ENCODE results near the gene FAM47C. TPM values are rescaled to one million over a fixed set of nuclear protein-coding genes. Genes with fewer than 3 reads are reported as not detected.

The FAM47C gene
- total RNA-seq, 1 experiment from 2014 or later, result not detected

DNA sequence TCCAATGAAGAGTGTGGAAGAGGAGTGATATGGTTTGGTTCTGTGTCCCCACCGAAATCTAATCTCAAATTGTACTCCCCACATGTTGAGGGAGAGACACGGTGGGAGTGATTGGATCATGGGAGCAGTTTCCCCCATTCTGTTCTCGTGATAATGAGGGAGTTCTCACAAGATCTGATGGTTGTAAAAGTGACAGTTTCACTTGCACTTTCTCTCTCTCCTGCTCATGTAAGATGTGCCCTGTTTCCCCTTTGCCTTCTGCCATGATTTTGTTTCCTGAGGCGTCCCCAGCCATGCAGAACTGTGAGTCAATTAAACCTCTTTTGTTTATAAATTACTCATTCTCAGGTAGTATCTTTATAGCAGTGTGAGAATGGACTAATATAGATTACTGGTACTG lies 39.6 kb downstream of the FAM47C start:
- H3K9ac ChIP-seq (ENCODE audit: low read length), result no peak overlapping the region
- no peaks in the 10 kb centered on the region for H3K79me2 ChIP-seq (ENCODE audit: insufficient read depth, low read length)
- H3K36me3 ChIP-seq (ENCODE audit: control insufficient read depth in 1 of 2, insufficient read depth in 2 of 2, low read length in 2 of 2), result no peaks in the 10 kb centered on the region
- no peak overlapping the region for H3K27ac ChIP-seq (ENCODE audit: low read depth, low read length)
- H3K9me3 ChIP-seq (ENCODE audit: control insufficient read depth in 1 of 2, insufficient read depth in 1 of 2, low read depth in 1 of 2, low read length in 2 of 2), result no peaks in the 10 kb centered on the region
- no peaks in the 10 kb centered on the region for H3K4me1 ChIP-seq (ENCODE audit: control insufficient read depth in 1 of 2, insufficient read depth in 2 of 2, low read length in 2 of 2)
- TF ChIP-seq SRF (IDR thresholded peaks at IDR 0.05; ENCODE audit: low read depth) (no peak), ELF1 (IDR thresholded peaks at IDR 0.05; ENCODE audit: borderline replicate concordance, low read depth) (no peak), CEBPB (IDR thresholded peaks at IDR 0.05; ENCODE audit: low read depth) (no peak), SP1 (IDR thresholded peaks at IDR 0.05; ENCODE audit: low read depth) (no peak), EZH2phosphoT487 (IDR thresholded peaks at IDR 0.05; ENCODE audit: borderline replicate concordance) (no peak), ZFX (IDR thresholded peaks at IDR 0.05) (no peak), YY1 (IDR thresholded peaks at IDR 0.05; ENCODE audit: extremely low read depth, insufficient replicate concordance, low read depth, low read length) (no peak), ATF3 (IDR thresholded peaks at IDR 0.05) (no peak), TCF7L2 (IDR thresholded peaks at IDR 0.05; ENCODE audit: borderline replicate concordance, extremely low read depth, insufficient read depth, insufficient read length) (no peak), EGR1 (IDR thresholded peaks at IDR 0.05; ENCODE audit: low read depth) (no peak), POLR2A (IDR thresholded peaks at IDR 0.05; ENCODE audit: borderline replicate concordance, extremely low read depth, insufficient read depth, insufficient read length) (no peak), EZH2 (IDR thresholded peaks at IDR 0.05) (no peak), SIN3A (IDR thresholded peaks at IDR 0.05; ENCODE audit: low read depth) (no peak), FOSL1 (IDR thresholded peaks at IDR 0.05; ENCODE audit: low read depth) (no peak), RAD21 (IDR thresholded peaks at IDR 0.05; ENCODE audit: low read depth) (no peak)
- TF ChIP-seq, protein P1, sequence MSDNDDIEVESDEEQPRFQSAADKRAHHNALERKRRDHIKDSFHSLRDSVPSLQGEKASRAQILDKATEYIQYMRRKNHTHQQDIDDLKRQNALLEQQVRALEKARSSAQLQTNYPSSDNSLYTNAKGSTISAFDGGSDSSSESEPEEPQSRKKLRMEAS (IDR thresholded peaks at IDR 0.05), result no peak
- TF ChIP-seq, protein P2, sequence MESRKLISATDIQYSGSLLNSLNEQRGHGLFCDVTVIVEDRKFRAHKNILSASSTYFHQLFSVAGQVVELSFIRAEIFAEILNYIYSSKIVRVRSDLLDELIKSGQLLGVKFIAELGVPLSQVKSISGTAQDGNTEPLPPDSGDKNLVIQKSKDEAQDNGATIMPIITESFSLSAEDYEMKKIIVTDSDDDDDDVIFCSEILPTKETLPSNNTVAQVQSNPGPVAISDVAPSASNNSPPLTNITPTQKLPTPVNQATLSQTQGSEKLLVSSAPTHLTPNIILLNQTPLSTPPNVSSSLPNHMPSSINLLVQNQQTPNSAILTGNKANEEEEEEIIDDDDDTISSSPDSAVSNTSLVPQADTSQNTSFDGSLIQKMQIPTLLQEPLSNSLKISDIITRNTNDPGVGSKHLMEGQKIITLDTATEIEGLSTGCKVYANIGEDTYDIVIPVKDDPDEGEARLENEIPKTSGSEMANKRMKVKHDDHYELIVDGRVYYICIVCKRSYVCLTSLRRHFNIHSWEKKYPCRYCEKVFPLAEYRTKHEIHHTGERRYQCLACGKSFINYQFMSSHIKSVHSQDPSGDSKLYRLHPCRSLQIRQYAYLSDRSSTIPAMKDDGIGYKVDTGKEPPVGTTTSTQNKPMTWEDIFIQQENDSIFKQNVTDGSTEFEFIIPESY (IDR thresholded peaks at IDR 0.05; ENCODE audit: extremely low read depth, insufficient replicate concordance, low read length), result no peak
- TF ChIP-seq, protein P3, sequence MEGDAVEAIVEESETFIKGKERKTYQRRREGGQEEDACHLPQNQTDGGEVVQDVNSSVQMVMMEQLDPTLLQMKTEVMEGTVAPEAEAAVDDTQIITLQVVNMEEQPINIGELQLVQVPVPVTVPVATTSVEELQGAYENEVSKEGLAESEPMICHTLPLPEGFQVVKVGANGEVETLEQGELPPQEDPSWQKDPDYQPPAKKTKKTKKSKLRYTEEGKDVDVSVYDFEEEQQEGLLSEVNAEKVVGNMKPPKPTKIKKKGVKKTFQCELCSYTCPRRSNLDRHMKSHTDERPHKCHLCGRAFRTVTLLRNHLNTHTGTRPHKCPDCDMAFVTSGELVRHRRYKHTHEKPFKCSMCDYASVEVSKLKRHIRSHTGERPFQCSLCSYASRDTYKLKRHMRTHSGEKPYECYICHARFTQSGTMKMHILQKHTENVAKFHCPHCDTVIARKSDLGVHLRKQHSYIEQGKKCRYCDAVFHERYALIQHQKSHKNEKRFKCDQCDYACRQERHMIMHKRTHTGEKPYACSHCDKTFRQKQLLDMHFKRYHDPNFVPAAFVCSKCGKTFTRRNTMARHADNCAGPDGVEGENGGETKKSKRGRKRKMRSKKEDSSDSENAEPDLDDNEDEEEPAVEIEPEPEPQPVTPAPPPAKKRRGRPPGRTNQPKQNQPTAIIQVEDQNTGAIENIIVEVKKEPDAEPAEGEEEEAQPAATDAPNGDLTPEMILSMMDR (IDR thresholded peaks at IDR 0.05 in 2 of 3, conservative IDR thresholded peaks at IDR 0.05 in 1 of 3; ENCODE audit: borderline replicate concordance in 1 of 3, insufficient read depth in 1 of 3, low read depth in 2 of 3, low read length in 2 of 3), result no peak
- TF ChIP-seq, protein P4, sequence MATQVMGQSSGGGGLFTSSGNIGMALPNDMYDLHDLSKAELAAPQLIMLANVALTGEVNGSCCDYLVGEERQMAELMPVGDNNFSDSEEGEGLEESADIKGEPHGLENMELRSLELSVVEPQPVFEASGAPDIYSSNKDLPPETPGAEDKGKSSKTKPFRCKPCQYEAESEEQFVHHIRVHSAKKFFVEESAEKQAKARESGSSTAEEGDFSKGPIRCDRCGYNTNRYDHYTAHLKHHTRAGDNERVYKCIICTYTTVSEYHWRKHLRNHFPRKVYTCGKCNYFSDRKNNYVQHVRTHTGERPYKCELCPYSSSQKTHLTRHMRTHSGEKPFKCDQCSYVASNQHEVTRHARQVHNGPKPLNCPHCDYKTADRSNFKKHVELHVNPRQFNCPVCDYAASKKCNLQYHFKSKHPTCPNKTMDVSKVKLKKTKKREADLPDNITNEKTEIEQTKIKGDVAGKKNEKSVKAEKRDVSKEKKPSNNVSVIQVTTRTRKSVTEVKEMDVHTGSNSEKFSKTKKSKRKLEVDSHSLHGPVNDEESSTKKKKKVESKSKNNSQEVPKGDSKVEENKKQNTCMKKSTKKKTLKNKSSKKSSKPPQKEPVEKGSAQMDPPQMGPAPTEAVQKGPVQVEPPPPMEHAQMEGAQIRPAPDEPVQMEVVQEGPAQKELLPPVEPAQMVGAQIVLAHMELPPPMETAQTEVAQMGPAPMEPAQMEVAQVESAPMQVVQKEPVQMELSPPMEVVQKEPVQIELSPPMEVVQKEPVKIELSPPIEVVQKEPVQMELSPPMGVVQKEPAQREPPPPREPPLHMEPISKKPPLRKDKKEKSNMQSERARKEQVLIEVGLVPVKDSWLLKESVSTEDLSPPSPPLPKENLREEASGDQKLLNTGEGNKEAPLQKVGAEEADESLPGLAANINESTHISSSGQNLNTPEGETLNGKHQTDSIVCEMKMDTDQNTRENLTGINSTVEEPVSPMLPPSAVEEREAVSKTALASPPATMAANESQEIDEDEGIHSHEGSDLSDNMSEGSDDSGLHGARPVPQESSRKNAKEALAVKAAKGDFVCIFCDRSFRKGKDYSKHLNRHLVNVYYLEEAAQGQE (IDR thresholded peaks at IDR 0.05; ENCODE audit: low read depth), result no peak
- intact Hi-C loops (cut with micrococcal nuclease), result no loop called here
- DNase-seq (ENCODE audit: low read depth, low spot score) (no peak), ATAC-seq (no peak)
- CTCF ChIA-PET, result no interaction called here
- RAD21 ChIA-PET (ENCODE audit: low non-redundant PET in 1 of 2, low total read pairs in 2 of 2, uncharacterized antibody in 2 of 2, unreplicated experiment in 2 of 2), result no interaction called here
- H3K4me3 ChIP-seq (replicated peaks in 1 of 2; ENCODE audit: low read depth in 1 of 2, low read length in 2 of 2), result no peak overlapping the region
- POLR2A ChIA-PET, result no interaction called here
- no peaks in the 10 kb centered on the region for H3K27me3 ChIP-seq (ENCODE audit: insufficient read depth, low read length)
- H3K9me2 ChIP-seq (ENCODE audit: insufficient read depth), result no peaks in the 10 kb centered on the region
- H2AFZ ChIP-seq (ENCODE audit: low read depth, low read length, poor library complexity, severe bottlenecking), result no peak overlapping the region
- no peaks in the 10 kb centered on the region for H4K20me1 ChIP-seq (ENCODE audit: insufficient read depth)
- no peak overlapping the region for H3K4me2 ChIP-seq (ENCODE audit: low read length)
- BruUV-seq (replicated peaks), result no TSS peak
